Measurements from ENCODE around the gene CDH2. TPM values are rescaled to one million over a fixed set of nuclear protein-coding genes. Genes with fewer than 3 reads are reported as not detected.

Gene CDH2
- 106 and 137 TPM in 2 replicates for total RNA-seq

GRCh38 chr18:28176948-28177827, at the start of gene CDH2:
Gene CDH2, minus strand, starts transcription at chr18:28177130. Its CDS starts 108 bp downstream, at chr18:28177022.
- DNase-seq (ENCODE audit: low read depth) = peak; percentile 78

DNA sequence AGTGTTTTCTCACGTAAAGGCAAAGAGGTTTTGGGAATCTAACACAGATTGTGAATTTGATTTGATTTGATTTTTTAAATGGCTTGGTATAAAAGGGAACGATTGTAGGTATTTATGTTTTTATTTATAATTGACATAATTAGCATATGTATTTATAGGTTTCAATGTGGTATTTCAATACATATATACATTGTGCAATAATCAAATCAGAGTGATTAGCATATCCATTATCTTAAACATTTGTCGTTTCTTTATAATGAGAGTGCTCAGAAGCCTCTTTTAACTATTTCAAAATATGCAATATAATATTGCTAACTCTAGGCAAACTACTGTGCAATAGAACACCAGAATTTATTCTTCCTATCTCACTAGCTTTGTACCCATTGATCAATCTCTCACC, 35.1 kb upstream of the CDH2 start:
- DNase-seq (ENCODE audit: low read depth) = no peak

GRCh38 chr18:28208712-28209265, 31.9 kb upstream of the CDH2 start:
- no peak for DNase-seq (ENCODE audit: low read depth)

DNA sequence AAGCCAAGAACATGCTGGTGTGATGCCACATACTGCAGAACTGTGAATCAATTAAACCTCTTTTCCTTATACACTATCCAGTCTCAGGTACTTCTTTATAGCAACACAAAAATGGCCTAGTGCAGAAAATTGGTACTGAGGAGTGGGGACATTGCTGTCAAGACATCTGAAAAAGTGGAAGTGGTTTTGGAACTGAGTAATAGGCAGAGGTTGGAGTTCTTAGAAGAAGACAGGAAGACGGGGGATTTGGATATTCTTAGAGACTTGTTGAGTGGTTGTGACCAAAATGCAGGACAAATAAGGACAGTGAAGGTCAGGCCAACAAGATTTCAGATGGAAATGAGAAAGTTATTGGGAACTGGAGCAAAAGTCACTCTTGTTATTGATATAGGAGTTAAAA, 31.3 kb upstream of the CDH2 start:
- no peak for DNase-seq (ENCODE audit: low read depth)

GRCh38 chr18:28204154-28204553, 27.2 kb upstream of the CDH2 start:
- DNase-seq (ENCODE audit: low read depth) = peak; percentile 90

GRCh38 chr18:28201056-28201455, 24.1 kb upstream of the CDH2 start:
- DNase-seq (ENCODE audit: low read depth) = no peak

DNA sequence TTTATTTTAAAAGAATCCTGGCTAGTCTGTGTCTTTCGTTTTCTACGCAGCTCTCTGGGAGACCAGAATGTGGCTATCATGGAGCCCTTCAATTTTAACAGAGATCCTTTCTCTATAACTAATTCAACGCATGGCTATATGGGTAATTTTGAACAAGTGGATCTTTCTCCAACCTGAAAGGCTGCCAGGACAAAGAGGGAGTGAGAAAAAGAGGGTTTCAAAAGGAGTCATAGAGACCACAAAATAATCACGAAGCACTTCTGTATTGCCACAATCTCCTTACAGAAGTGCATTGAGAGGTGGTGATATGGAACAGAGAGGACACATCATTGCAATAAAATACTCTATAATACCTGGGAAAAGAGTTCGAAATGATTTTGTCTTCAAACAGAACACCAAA, 21.7 kb upstream of the CDH2 start:
- DNase-seq (ENCODE audit: low read depth) = no peak

DNA sequence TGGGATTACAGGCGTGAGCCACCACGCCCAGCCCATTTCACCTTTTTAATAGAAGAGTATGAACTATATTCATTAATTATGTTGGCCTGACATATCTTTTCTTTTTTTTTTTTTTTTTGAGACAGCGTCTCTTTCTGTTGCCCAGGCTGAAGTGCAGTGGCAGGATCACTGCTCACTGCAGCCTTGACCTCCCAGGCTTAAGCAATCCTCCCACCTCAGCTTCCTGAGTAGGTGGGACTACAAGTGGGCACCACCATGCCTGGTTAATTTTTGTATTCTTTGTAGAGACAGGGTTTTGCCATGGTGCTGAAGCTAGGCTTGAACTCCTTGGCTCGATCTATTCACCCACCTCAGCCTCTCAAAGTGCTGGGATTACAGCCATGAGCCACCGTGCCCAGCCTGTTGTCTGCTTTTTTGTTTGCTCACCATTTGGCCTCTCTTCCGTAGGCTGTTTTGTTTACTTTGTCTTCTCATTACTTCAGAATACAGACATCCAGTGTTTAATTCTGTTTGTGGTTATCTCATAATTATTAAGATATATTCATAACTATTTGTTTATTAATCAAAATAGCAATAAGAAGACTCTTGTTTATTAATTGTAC, 16.3 kb upstream of the CDH2 start:
- no peak for DNase-seq (ENCODE audit: low read depth)

GRCh38 chr18:28189400-28190239, 12.7 kb upstream of the CDH2 start:
- DNase-seq (ENCODE audit: low read depth) = peak; percentile 76

DNA sequence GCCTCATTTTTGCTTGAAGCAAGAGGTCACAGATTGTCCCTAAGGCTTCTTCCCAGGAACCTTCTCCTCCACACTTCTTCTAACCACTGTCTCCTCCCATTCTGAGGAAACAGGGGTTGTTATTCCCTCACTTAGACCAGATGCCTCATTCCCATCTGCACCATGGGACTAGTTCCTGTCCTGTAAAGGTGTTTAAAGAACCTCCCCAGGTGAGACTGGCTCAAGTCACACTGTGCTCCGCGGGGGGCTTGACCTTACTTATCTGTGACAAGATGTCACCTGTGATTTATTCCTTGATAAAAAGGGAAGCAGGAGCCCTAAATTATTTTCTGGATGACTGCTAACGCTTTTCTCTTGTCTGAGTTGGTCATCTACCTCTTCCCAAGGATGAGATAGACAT, 8.2 kb upstream of the CDH2 start:
- no peak for DNase-seq (ENCODE audit: low read depth)

DNA sequence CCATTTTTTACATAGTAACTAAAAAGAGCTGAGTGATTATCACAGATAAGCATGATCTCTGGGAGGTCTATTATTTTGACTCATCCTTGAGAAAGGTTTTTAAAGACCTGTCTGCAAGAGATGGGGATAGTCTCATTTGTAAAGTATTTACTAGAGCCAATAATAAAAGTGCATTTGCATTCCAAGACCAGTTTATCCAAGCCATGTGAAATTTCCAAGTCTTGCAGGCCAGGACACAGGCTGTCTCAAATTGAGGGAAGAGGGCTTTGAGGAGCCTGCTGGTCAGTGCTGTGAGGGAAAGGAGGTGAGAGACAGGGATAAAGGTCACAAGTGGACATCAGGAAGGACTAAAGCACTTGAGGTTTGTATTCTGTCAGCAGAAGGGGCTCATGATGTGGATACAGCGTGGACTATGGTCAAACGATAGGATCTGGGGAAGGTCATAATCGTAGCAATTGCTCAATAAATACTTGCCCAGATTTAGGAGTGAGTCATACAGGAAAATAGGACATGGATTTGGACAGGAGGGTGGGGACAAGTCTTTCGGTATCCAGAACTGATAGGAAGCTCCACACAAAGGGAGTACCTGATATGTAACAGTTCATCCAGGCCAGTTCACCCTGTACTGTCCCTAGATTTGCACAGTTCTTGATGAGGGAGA, 6.6 kb upstream of the CDH2 start:
- no peak for DNase-seq (ENCODE audit: low read depth)

DNA sequence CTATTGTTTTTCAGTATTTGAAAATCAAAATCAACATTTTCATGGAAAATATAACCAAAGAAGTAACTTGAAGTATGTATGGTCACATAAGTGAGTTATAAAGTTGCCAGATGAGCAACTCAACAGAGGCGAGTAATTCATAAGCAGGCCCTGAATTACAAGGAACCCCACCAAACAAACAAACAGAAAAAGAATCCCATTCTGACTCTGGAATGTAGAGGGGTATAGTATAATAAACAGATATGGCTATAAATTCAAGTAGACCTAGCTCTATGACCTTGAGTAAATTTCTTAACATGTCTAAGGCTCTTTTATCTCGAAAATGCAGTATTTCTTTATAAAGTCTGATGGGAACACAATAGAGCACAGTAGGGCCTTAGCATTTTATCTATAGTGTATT, 4.7 kb upstream of the CDH2 start:
- no peak for DNase-seq (ENCODE audit: low read depth)

- peak; percentile 72 for DNase-seq (ENCODE audit: low read depth)
Observed at GRCh38 chr18:28178720-28179119, 1.8 kb upstream of the CDH2 start.

DNA sequence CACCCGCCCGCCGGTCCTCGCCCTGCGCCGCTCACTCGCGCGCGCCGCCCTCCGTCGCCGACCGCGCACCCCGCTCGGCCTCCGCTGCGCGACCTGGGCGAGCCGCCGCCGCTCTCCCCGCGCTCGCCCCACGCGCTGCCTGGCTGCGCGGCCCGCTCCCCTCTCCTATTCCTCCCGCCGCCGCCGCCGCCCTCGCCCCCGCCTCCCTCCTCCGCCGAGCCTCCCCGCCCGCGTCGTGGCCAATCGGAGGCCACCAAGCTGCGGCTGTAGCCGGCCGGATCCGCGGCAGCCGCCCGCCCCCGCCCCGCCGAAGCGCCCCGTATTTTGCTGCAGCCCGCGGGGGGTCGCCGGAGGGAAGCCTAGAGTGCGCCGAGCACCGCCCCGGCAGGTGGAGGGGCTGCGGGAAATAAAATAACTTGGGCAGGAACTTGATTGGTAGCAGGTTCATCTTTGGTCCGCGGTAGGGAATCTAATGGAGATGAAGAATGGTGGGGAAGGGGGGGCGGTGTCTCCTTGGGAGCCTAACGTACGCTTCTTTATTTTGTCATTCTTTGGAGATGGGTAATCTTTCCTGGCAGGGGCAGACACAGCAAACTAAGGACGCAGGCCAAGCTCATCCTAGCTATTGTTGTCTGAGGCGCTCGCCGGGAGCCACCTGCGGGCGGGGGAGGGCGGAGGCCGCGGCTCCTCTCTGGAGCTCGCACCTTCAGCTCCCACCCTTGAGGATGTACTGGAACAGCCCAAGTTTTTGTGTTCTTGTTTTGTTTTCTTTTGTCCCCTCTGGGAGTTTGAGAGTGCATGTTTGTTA, 1.1 kb upstream of the CDH2 start:
- DNase-seq (ENCODE audit: low read depth) = no peak

GRCh38 chr18:28176698-28176947, 307 bp downstream of the CDH2 start:
- DNase-seq (ENCODE audit: low read depth) = no peak

DNA sequence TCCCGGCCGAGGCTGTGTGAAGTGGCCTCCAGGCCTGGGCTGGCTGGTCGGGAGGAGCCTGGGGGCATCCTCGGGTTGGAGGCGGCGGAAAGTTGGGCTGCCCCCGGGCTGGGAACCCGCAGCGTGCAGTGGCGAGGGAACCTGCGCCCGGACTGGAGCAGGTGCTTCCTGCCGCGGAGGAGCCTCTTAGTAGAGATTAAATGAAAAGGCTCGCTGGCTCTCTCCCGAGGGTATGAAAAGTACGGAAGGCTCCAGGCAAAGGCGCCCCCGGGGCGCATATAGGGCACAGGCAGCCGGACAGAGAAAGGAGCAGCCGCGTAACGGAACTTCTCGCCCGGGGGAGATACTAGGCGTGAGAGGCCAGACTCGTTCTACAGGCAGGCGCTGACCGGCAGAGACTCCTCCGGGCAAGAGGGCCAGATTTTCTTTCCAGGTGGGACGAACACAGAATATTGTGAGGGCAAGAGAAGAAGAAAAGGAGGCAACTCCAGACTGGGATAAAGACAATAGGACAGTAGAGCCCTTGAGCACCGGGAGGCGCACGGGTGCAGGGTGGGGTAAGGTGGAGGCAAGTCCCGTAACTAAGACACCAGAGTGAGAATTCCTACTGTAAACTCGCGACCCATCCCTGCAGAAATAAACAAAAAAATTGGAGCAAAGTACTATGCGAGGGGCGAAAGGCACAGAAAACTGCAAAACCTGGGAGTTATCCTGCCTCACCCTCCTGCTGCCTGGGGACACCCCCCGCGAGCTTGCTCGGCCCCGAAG, 816 bp downstream of the CDH2 start:
- no peak for DNase-seq (ENCODE audit: low read depth)

- no peak for DNase-seq (ENCODE audit: low read depth)
Observed at GRCh38 chr18:28175150-28175929, 1.6 kb downstream of the CDH2 start.

- peak; percentile 44 for DNase-seq (ENCODE audit: low read depth)
Observed at GRCh38 chr18:28174181-28174905, 2.6 kb downstream of the CDH2 start.

- DNase-seq (ENCODE audit: low read depth) = no peak
Observed at GRCh38 chr18:28171837-28172236, 5.1 kb downstream of the CDH2 start.

Measured in renal cortical epithelial cell (primary cell).